Gastrocnemius medialis (tissue), 4 donors: ENCODE data around the gene SLC22A5. TPM values are rescaled to one million over a fixed set of nuclear protein-coding genes. Genes with fewer than 3 reads are reported as not detected.

ENCODE experiments used
- ATAC-seq, 2 donors: fragments of 150-250 bp; one replicate each; pipeline ENCODE4 v1.9.1; 2016
- DNase-seq, 2 donors: peaks; one replicate each; pipeline ENCODE4 v3.0.0-alpha.2; 2019
- H3K27ac ChIP-seq, 4 donors: fragments of 200-600 bp; sonication (generic); 1 replicate in 1 of 4; 2 replicates in 3 of 4; pipeline ENCODE4 v1.5.1; 2016 to 2018; ENCODE audit warnings: mild to moderate bottlenecking in 2 of 4, moderate library complexity in 1 of 4
- H3K27me3 ChIP-seq, 3 donors: fragments of 200-600 bp; sonication (generic) in 2 of 3; 1 replicate in 1 of 3; 2 replicates in 2 of 3; pipeline versions ENCODE4 v1.5.1 to v1.6.0; 2016 to 2019; ENCODE audit warnings: mild to moderate bottlenecking in 1 of 3, moderate library complexity in 1 of 3
- H3K36me3 ChIP-seq, 2 donors: fragments of 200-600 bp; sonication (generic) in 1 of 2; one replicate each; pipeline ENCODE4 v1.5.1; 2017 to 2018
- H3K4me1 ChIP-seq, 2 donors: fragments of 200-600 bp; sonication (generic) in 1 of 2; one replicate each; pipeline ENCODE4 v1.5.1; 2016 to 2017; ENCODE audit warnings: mild to moderate bottlenecking in 2 of 2
- H3K4me3 ChIP-seq, 4 donors: fragments of 200-600 bp; sonication (generic) in 3 of 4; 1 replicate in 1 of 4; 2 replicates in 3 of 4; pipeline ENCODE4 v1.5.1; 2016 to 2019; ENCODE audit warnings: mild to moderate bottlenecking in 2 of 4
- H3K9me3 ChIP-seq, 3 donors: fragments of 200-600 bp; sonication (generic) in 2 of 3; 1 replicate in 1 of 3; 2 replicates in 2 of 3; pipeline ENCODE4 v1.5.1; 2016 to 2019
- POLR2A ChIP-seq, 2 donors: fragments of 450-650 bp; IDR thresholded peaks; one replicate each; pipeline ENCODE4 v1.6.1; 2017; ENCODE audit warnings: antibody characterized with exemption in 2 of 2, mild to moderate bottlenecking in 2 of 2, moderate library complexity in 2 of 2
- in situ Hi-C, 4 donors: fragments of 200-750 bp; cut with MboI; loops; one replicate each; pipeline versions ENCODE4 v1.15.0 to v1.8.0; 2017; ENCODE audit warnings: low sequenced_read_pairs in 4 of 4
- intact Hi-C: fragments of 100-400 bp; cut with DNase I; formaldehyde crosslinking; loops from one replicate; pipeline ENCODE4 v1.15.1; 2023; ENCODE audit warnings: low total_unique reads
- total RNA-seq, 4 donors: library from RNA; depleted of rRNA; stranded (reverse); fragments of >200 nt; gene quantifications; one replicate each; pipeline versions ENCODE4 v1.1.0 to v1.2.3, GENCODE V29; 2016
- TF ChIP-seq, protein P1 (sequence below), 5 experiments: fragments of 450-650 bp in 3 of 5; fragments of 200-600 bp in 2 of 5; sonication (generic) in 2 of 5; IDR thresholded peaks in 4 of 5; conservative IDR thresholded peaks in 1 of 5; 1 replicate in 4 of 5; 2 replicates in 1 of 5; pipeline ENCODE4 v1.5.1; 2016 to 2019; ENCODE audit warnings: antibody characterized with exemption in 5 of 5, mild to moderate bottlenecking in 3 of 5, moderate library complexity in 3 of 5

Gene SLC22A5
- total RNA-seq, 4 donors from 2014 or later: 56.2 to 116 (median 79.2) TPM

DNA sequence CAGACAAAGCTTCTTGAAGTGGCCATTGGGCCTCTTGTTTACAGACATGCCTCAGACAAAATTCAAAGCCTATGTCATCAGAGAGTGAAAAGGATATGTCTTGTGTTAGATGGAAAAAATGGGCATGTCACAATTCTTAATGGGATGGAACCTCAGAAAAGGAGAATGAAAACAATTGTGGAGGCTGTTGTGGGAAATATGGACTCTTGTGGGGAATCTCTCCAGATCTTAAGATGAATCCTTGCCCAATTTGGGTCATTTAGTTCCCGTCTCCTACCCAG is 19.5 kb downstream of the SLC22A5 start:
- no peak overlapping the region for H3K4me3 ChIP-seq
- H3K27me3 ChIP-seq: no peaks in the 10 kb centered on the region
- no peaks in the 10 kb centered on the region for H3K9me3 ChIP-seq
- no peak for TF ChIP-seq POLR2A (IDR thresholded peaks at IDR 0.05)
- TF ChIP-seq, protein P1, sequence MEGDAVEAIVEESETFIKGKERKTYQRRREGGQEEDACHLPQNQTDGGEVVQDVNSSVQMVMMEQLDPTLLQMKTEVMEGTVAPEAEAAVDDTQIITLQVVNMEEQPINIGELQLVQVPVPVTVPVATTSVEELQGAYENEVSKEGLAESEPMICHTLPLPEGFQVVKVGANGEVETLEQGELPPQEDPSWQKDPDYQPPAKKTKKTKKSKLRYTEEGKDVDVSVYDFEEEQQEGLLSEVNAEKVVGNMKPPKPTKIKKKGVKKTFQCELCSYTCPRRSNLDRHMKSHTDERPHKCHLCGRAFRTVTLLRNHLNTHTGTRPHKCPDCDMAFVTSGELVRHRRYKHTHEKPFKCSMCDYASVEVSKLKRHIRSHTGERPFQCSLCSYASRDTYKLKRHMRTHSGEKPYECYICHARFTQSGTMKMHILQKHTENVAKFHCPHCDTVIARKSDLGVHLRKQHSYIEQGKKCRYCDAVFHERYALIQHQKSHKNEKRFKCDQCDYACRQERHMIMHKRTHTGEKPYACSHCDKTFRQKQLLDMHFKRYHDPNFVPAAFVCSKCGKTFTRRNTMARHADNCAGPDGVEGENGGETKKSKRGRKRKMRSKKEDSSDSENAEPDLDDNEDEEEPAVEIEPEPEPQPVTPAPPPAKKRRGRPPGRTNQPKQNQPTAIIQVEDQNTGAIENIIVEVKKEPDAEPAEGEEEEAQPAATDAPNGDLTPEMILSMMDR (IDR thresholded peaks at IDR 0.05 in 4 of 5, conservative IDR thresholded peaks at IDR 0.05 in 1 of 5): no peak
- peak overlapping the region; percentile 73 to 82 (median 78) for H3K27ac ChIP-seq
- intact Hi-C loops: no loop called here
- H3K4me1 ChIP-seq: peaks cover 29 to 32% of the 10 kb centered on the region in 2 donors
- ATAC-seq: no peak
- H3K36me3 ChIP-seq: peaks cover 0 to 82% of the 10 kb centered on the region in 2 donors
- in situ Hi-C loops: loop anchor here (5.0 to 25.0 kb wide), 3 partner anchors 113 to 473 kb away; partner anchors contain the start of genes GDF9 (in 2 of the 4), LEAP2 (in 2 of the 4) and UQCRQ (in 2 of the 4)
- DNase-seq: no peak

DNA sequence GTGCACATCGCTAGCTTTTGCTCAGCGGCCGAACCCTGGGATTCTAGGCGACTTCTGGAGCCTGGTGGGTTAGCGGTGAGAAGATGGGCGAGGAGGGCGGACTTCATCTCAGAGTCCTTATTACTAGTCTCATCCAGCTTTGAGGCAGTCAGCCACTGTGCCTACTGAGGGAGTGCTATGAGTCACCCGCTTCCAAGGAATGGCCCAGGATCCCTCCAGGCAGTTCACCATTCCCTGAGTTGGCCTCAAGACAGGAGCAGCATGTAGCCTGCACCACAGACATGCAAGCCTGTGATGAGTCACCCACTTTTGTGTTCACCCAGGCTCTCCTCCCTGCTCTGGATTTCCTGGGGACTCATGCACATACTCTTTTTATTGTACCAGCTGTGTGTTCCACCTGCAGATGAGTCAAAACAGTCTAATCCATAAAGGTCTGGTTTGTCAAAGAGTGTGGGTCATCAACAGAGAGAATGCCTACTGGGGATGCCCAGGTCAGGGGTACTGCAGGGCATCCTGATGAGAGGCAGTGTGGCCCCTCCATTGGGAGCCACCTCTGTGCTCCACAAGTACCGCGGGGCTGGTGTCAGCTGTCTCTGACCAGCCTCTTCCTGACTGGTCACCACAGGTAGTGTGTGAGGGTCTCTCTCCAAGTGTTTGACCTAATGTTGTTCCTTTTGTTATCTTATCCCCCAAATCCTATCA is 20.2 kb downstream of the SLC22A5 start:
- peak; percentile 7 to 29 for ATAC-seq
- no peak for TF ChIP-seq POLR2A (IDR thresholded peaks at IDR 0.05)
- TF ChIP-seq, protein P1 (IDR thresholded peaks at IDR 0.05 in 4 of 5, conservative IDR thresholded peaks at IDR 0.05 in 1 of 5): no peak
- H3K4me1 ChIP-seq: peaks cover 29 to 32% of the 10 kb centered on the region in 2 donors
- peaks cover 0 to 82% of the 10 kb centered on the region in 2 donors for H3K36me3 ChIP-seq
- DNase-seq: peak in 1 of 2 donors; percentile 61
- H3K27ac ChIP-seq: peak overlapping the region; percentile 73 to 82 (median 78)
- no peaks in the 10 kb centered on the region for H3K9me3 ChIP-seq
- in situ Hi-C loops (loop anchor here (5.0 to 25.0 kb wide), 3 partner anchors 113 to 473 kb away; partner anchors contain the start of genes GDF9 (in 2 of the 4), LEAP2 (in 2 of the 4) and UQCRQ (in 2 of the 4)), intact Hi-C loops (no loop called here)
- H3K4me3 ChIP-seq: no peak overlapping the region
- no peaks in the 10 kb centered on the region for H3K27me3 ChIP-seq

DNA sequence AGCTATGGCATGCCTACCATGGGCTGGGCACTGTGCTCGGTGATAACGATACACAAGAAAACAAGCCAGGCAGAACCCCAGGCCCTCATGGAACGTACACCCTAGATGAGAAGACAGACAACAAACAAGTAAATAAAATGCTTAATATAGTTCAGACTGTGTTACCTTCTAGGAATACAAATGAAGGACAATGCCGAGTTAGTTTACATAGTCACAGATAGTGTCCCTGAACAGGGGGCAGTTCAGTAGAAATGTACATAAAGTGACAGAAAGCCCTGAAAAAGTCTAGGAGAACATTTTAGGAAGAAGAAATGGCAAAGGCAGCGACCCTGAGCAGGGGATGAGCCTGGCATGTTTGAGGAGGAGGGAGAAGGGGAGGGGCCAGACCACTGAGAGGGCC is 21.7 kb downstream of the SLC22A5 start:
- H3K9me3 ChIP-seq: no peaks in the 10 kb centered on the region
- H3K4me1 ChIP-seq: peaks cover 23% of the 10 kb centered on the region in 2 donors
- no peaks in the 10 kb centered on the region for H3K27me3 ChIP-seq
- ATAC-seq: no peak
- no peak overlapping the region for H3K27ac ChIP-seq
- H3K36me3 ChIP-seq: peaks cover 0 to 87% of the 10 kb centered on the region in 2 donors
- TF ChIP-seq, protein P1 (IDR thresholded peaks at IDR 0.05 in 4 of 5, conservative IDR thresholded peaks at IDR 0.05 in 1 of 5): no peak
- TF ChIP-seq POLR2A (IDR thresholded peaks at IDR 0.05): no peak
- H3K4me3 ChIP-seq: no peak overlapping the region
- DNase-seq: no peak
- in situ Hi-C loops (loop anchor here in 2 of 4 donors (25.0 kb wide), 1 partner anchor 471 kb away; the partner anchor contains the start of genes GDF9 (in 2 of the 2), LEAP2 (in 2 of the 2) and UQCRQ (in 2 of the 2)), intact Hi-C loops (no loop called here)

DNA sequence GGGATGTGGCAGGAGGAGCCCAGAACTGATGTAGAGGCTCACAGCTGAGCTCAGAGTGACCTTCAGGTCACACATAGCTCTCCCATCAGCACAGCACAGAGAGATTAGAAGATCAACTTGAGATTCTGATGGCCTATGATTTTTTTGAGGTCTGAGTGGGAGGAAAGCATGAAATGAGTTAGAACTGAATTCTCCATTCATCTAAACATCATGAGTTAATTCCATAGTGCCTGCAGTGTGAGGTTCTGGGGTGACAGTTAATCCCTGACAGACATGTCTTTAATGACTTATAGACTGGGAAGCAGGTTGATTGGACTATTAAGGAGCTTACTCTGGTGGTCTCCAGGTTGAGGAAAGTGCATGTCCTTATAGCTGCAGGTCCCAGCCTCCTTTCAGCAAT is 22.4 kb downstream of the SLC22A5 start:
- H3K4me1 ChIP-seq: peaks cover 17 to 18% of the 10 kb centered on the region in 2 donors
- no peak for TF ChIP-seq POLR2A (IDR thresholded peaks at IDR 0.05)
- TF ChIP-seq, protein P1 (IDR thresholded peaks at IDR 0.05 in 4 of 5, conservative IDR thresholded peaks at IDR 0.05 in 1 of 5): no peak
- intact Hi-C loops (no loop called here), in situ Hi-C loops (loop anchor here in 2 of 4 donors (25.0 kb wide), 1 partner anchor 470 kb away; the partner anchor contains the start of genes GDF9 (in 2 of the 2), LEAP2 (in 2 of the 2) and UQCRQ (in 2 of the 2))
- no peak overlapping the region for H3K4me3 ChIP-seq
- peaks cover 0 to 80% of the 10 kb centered on the region in 2 donors for H3K36me3 ChIP-seq
- ATAC-seq (no peak), DNase-seq (no peak)
- no peaks in the 10 kb centered on the region for H3K9me3 ChIP-seq
- H3K27ac ChIP-seq: no peak overlapping the region
- no peaks in the 10 kb centered on the region for H3K27me3 ChIP-seq
